Measurements from ENCODE around the gene GLB1L2.

- no peak for TF ChIP-seq CTCF (IDR thresholded peaks at IDR 0.05; ENCODE audit: low read length)
- TF ChIP-seq EZH2 (IDR thresholded peaks at IDR 0.05; ENCODE audit: borderline replicate concordance, low read length): no peak
These were observed 36.0 kb downstream of the GLB1L2 start for GRCh38 chr11:134367781-134368180.
